Measurements from ENCODE around the gene PMVK. TPM values are rescaled to one million over a fixed set of nuclear protein-coding genes. Genes with fewer than 3 reads are reported as not detected.
A peak's percentile ranks its signal among the peaks of the same experiment; 100 is the strongest.

The PMVK gene
- total RNA-seq, 1 experiment from 2014 or later = 26.8 TPM

GRCh38 chr1:154975409-154976059, 39.0 kb upstream of the PMVK start:
- H3K27ac Mint-ChIP-seq = no peak overlapping the region
- H3K4me3 Mint-ChIP-seq = no peak overlapping the region
- no peaks in the 10 kb centered on the region for H3K9me3 Mint-ChIP-seq
- H3K4me1 Mint-ChIP-seq = peaks cover 23% of the 10 kb centered on the region
- ChIA-PET POLR2A (interaction anchor here (1.8 kb wide), 1 partner anchor 24 kb away, joined by 6 read pairs; no protein-coding TSS in a partner anchor), CTCF (interaction anchor here (0.6 to 4.3 kb wide), 4 partner anchors 24 to 87 kb away, joined by 3 to 20 read pairs (median 8); partner anchors contain the start of gene EFNA4)
- H3K27me3 Mint-ChIP-seq (ENCODE audit: low read depth) = no peaks in the 10 kb centered on the region
- TF ChIP-seq MXD4 (CRISPR knock-in tag; IDR thresholded peaks at IDR 0.05; ENCODE audit: borderline replicate concordance) = no peak
- 0 out of 2 replicates have a peak, but pooled peaks have one; percentile 7 for TF ChIP-seq PRRX2 (CRISPR knock-in tag; IDR thresholded peaks at IDR 0.05)
- no peak for TF ChIP-seq ELF4 (CRISPR knock-in tag; IDR thresholded peaks at IDR 0.05; ENCODE audit: low read depth)
- no peak for ATAC-seq
- DNase-seq (ENCODE audit: low spot score) = peak; percentile 46
- H3K36me3 Mint-ChIP-seq = peaks cover 24% of the 10 kb centered on the region

- H3K27me3 Mint-ChIP-seq (ENCODE audit: low read depth) = no peaks in the 10 kb centered on the region
- ATAC-seq (peak; percentile 11), DNase-seq (ENCODE audit: low spot score) (peak; percentile 97)
- H3K27ac Mint-ChIP-seq = no peak overlapping the region
- peaks cover 23% of the 10 kb centered on the region for H3K4me1 Mint-ChIP-seq
- no peaks in the 10 kb centered on the region for H3K9me3 Mint-ChIP-seq
- H3K36me3 Mint-ChIP-seq = peaks cover 20% of the 10 kb centered on the region
- CTCF ChIA-PET = interaction anchor here (1.6 to 4.9 kb wide), 6 partner anchors 8 to 193 kb away, joined by 4 to 28 read pairs (median 17); partner anchors contain the start of genes EFNA4 and FLAD1
- H3K4me3 Mint-ChIP-seq = no peak overlapping the region
- POLR2A ChIA-PET = interaction anchor here (1.8 to 7.3 kb wide), 3 partner anchors 18 to 24 kb away, joined by 6 to 176 read pairs (median 66); partner anchors contain the start of genes LENEP, PBXIP1 and ZBTB7B
- TF ChIP-seq NFATC4 (CRISPR knock-in tag; IDR thresholded peaks at IDR 0.05) (no peak), ELF4 (CRISPR knock-in tag; IDR thresholded peaks at IDR 0.05; ENCODE audit: low read depth) (no peak), RELA (CRISPR knock-in tag; IDR thresholded peaks at IDR 0.05; ENCODE audit: borderline replicate concordance) (no peak), FOXK1 (CRISPR knock-in tag; IDR thresholded peaks at IDR 0.05) (peak; percentile 53; the same call in 1 of the 2 replicates), ZNF219 (CRISPR knock-in tag; IDR thresholded peaks at IDR 0.05; ENCODE audit: borderline replicate concordance) (no peak), NFE2L1 (CRISPR knock-in tag; IDR thresholded peaks at IDR 0.05) (no peak), AFF4 (CRISPR knock-in tag; IDR thresholded peaks at IDR 0.05; ENCODE audit: borderline replicate concordance) (no peak), PRRX2 (CRISPR knock-in tag; IDR thresholded peaks at IDR 0.05) (no peak), EMX1 (CRISPR knock-in tag; IDR thresholded peaks at IDR 0.05) (no peak), ZNF263 (CRISPR knock-in tag; IDR thresholded peaks at IDR 0.05; ENCODE audit: low read depth) (no peak), ZNF281 (CRISPR knock-in tag; IDR thresholded peaks at IDR 0.05) (no peak), SMAD3 (CRISPR knock-in tag; IDR thresholded peaks at IDR 0.05; ENCODE audit: borderline replicate concordance) (0 out of 2 replicates have a peak, but pooled peaks have one; percentile 9)
- TF ChIP-seq, protein P1, sequence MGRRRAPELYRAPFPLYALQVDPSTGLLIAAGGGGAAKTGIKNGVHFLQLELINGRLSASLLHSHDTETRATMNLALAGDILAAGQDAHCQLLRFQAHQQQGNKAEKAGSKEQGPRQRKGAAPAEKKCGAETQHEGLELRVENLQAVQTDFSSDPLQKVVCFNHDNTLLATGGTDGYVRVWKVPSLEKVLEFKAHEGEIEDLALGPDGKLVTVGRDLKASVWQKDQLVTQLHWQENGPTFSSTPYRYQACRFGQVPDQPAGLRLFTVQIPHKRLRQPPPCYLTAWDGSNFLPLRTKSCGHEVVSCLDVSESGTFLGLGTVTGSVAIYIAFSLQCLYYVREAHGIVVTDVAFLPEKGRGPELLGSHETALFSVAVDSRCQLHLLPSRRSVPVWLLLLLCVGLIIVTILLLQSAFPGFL (CRISPR knock-in tag; IDR thresholded peaks at IDR 0.05; ENCODE audit: borderline replicate concordance) = no peak
- TF ChIP-seq, protein P2, sequence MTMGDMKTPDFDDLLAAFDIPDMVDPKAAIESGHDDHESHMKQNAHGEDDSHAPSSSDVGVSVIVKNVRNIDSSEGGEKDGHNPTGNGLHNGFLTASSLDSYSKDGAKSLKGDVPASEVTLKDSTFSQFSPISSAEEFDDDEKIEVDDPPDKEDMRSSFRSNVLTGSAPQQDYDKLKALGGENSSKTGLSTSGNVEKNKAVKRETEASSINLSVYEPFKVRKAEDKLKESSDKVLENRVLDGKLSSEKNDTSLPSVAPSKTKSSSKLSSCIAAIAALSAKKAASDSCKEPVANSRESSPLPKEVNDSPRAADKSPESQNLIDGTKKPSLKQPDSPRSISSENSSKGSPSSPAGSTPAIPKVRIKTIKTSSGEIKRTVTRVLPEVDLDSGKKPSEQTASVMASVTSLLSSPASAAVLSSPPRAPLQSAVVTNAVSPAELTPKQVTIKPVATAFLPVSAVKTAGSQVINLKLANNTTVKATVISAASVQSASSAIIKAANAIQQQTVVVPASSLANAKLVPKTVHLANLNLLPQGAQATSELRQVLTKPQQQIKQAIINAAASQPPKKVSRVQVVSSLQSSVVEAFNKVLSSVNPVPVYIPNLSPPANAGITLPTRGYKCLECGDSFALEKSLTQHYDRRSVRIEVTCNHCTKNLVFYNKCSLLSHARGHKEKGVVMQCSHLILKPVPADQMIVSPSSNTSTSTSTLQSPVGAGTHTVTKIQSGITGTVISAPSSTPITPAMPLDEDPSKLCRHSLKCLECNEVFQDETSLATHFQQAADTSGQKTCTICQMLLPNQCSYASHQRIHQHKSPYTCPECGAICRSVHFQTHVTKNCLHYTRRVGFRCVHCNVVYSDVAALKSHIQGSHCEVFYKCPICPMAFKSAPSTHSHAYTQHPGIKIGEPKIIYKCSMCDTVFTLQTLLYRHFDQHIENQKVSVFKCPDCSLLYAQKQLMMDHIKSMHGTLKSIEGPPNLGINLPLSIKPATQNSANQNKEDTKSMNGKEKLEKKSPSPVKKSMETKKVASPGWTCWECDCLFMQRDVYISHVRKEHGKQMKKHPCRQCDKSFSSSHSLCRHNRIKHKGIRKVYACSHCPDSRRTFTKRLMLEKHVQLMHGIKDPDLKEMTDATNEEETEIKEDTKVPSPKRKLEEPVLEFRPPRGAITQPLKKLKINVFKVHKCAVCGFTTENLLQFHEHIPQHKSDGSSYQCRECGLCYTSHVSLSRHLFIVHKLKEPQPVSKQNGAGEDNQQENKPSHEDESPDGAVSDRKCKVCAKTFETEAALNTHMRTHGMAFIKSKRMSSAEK (CRISPR knock-in tag; IDR thresholded peaks at IDR 0.05; ENCODE audit: borderline replicate concordance) = no peak
- TF ChIP-seq, protein P3, sequence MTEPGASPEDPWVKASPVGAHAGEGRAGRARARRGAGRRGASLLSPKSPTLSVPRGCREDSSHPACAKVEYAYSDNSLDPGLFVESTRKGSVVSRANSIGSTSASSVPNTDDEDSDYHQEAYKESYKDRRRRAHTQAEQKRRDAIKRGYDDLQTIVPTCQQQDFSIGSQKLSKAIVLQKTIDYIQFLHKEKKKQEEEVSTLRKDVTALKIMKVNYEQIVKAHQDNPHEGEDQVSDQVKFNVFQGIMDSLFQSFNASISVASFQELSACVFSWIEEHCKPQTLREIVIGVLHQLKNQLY (CRISPR knock-in tag; IDR thresholded peaks at IDR 0.05) = no peak
- TF ChIP-seq, protein P4, sequence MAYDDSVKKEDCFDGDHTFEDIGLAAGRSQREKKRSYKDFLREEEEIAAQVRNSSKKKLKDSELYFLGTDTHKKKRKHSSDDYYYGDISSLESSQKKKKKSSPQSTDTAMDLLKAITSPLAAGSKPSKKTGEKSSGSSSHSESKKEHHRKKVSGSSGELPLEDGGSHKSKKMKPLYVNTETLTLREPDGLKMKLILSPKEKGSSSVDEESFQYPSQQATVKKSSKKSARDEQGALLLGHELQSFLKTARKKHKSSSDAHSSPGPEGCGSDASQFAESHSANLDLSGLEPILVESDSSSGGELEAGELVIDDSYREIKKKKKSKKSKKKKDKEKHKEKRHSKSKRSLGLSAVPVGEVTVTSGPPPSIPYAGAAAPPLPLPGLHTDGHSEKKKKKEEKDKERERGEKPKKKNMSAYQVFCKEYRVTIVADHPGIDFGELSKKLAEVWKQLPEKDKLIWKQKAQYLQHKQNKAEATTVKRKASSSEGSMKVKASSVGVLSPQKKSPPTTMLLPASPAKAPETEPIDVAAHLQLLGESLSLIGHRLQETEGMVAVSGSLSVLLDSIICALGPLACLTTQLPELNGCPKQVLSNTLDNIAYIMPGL (CRISPR knock-in tag; IDR thresholded peaks at IDR 0.05) = no peak
These were observed 38.4 kb upstream of the PMVK start for GRCh38 chr1:154974808-154975408.
